ENCODE results near the gene PDE4B.
A peak's percentile ranks its signal among the peaks of the same experiment; 100 is the strongest.

PDE4B gene

DNA sequence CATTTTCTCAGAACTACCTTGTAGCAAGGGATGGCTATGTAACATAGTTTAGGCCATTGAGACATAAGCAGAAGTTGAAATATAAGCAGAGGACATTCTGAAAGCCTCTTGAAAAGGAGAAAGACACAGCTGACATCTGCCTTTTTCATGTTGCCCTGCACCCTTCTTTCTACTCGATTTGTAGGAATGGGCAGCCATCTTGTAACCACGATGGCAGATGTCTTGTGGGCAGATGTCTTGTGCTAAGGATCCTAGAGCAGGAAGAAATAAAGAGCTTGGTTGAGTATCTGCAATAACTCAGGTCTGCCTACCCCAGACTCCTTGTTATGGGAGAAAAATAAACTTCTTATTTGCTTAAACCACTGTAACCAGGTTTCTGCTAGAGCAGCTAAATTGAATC lies 351.0 kb downstream of the PDE4B start:
- DNase-seq: no peak

DNA sequence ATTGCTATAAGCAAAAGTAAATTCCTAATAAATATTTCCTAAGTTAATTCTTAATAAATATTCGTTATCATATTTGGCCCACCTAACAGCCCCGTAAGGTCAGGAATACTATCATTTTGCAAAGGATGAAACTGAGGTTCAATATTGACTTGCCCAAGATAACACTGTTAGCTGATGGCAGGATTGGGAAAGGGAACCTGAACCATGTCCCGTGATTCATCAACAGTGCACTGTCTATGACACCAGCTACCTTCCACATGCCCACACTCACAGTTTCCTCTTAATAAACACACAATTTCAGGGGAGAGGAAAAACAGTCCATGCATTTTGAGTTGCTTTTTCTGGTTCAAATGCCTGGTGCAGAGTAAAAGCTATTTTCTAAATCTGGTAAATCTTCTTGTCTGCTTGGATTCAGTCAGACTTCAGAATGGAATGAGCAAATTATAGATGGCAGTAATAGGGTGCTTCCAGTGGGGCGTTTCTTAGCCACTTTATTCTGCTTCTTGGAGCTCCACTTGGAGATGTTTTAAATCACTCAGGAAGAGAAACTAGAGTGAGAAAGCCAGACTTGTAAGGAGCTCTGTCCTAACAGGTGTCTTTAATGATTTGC lies 354.6 kb downstream of the PDE4B start:
- no peak for DNase-seq

DNA sequence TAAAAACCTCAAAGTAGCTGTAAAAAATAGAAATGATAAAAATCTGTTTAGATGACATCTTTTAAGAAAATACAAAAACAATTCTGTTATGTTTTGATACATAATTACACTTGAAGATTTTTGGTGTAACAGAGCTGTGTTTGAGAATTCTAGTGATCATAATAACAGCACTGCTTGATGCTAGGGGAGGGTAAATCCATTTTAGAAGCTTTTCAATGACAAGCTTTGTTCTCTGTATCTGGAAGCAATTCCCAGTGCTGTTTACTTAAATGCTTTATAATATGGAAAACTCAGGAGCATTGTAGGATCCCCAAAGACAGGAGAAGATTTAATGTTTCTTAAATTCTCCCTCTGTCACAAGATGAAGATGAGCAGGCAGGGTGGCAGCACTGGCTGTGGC lies 359.3 kb downstream of the PDE4B start:
- DNase-seq: no peak

DNA sequence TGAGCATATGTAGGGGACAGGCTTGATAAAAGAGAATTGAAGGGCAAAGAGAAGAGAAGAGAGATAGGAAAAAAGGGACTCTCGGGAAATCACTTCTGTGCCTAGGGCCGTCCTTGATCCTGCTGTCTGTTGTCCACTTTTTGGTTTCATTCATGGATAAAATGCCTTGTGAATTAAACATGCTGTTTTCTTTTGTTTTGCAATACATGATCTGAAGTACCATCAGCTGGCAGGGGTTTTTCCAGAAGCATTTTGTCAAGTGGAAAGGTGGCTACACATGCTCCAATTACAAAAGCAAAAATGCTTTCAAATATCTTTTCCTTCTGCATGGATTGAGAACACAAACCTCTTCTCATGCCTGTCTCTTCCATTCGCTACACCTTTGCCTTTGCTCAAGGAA lies 361.7 kb downstream of the PDE4B start:
- no peak for DNase-seq

GRCh38 chr1:66156144-66156543 lies 363.4 kb downstream of the PDE4B start:
- DNase-seq: no peak

GRCh38 chr1:66159800-66160199 lies 367.1 kb downstream of the PDE4B start:
- no peak for DNase-seq

DNA sequence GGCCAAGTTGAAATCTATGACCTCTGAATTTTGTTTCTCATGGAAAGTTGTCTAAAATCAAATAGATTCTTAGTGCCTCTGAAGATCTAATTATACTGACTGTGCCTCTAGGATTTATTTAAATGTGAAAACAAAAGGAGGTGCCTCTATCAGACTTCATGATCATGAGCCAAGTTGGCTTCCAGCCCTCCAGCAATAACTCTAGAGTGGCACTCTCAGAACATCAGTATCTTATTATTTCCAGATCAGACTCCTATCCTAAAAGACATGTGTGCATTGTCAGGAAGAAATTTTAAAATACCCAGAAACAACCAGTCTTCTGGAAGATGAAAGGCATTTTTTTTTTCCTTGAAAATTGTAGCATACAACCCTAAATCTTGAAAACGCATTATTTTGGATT lies 368.0 kb downstream of the PDE4B start:
- no peak for DNase-seq

DNA sequence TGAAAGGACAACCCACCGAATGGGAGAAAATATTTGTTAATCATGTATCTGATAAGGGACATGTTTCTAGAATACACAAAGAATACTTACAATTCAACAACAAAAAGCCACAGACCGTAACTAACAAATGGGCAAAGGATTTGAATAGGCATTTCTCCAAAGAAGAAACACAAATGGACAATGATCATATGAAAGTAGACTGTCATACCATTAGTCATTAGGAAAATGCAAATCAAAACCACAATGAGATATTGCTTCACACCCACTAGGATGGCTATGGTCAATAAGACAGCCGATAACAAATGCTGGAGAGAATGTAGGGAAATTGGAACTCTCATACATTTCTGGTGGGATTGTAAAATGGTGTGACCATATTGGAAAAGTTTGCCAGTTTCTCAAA lies 374.1 kb downstream of the PDE4B start:
- no peak for DNase-seq

GRCh38 chr1:66167267-66167666 lies 374.6 kb downstream of the PDE4B start:
- DNase-seq: no peak

GRCh38 chr1:66168467-66168887 lies 375.8 kb downstream of the PDE4B start:
- DNase-seq: no peak

- DNase-seq: no peak
These were observed 376.4 kb downstream of the PDE4B start for GRCh38 chr1:66168948-66169671.

- DNase-seq: no peak
These were observed 379.6 kb downstream of the PDE4B start for GRCh38 chr1:66172272-66172671.

DNA sequence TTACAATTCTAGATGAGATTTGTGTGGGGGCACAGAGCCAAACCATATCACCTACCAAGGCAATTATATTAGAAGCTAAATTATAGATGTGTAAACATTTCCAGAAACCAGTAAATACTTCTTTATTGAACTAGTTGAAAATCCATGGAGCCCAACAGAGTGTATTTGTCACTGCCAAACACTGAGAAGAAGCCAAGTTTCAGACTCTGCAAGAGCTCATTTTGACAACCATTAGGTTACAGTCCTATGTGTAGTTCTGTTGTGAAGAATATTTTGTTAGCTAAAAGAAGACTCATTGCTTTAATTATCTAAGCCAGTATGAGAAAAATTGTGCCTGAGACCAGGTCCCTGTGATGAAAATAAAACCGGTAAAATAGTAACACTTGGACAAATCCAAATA lies 382.4 kb downstream of the PDE4B start:
- no peak for DNase-seq

DNA sequence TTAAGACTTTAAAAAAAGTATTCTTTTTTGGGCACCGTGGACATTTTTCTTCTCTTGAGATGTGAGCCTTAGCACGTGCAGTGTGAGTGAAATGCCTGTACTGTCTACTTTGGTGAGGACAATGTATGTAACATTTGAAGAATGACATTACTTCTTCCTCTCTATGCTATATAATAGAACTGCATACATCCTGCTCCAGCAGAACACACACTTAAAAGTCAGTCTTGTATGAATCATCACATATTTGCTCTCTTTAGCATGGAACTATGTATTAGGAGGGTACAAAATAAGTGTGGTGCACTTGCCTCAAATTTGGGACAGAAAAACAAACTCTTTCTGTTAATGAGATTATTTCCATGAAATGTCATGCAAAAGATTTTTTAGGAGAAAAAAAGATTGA lies 382.9 kb downstream of the PDE4B start:
- DNase-seq: no peak

GRCh38 chr1:66176012-66176715 lies 383.5 kb downstream of the PDE4B start:
- no peak for DNase-seq

- no peak for DNase-seq
These were observed 384.1 kb downstream of the PDE4B start for GRCh38 chr1:66176832-66177231.

- DNase-seq: no peak
These were observed 384.8 kb downstream of the PDE4B start for GRCh38 chr1:66177510-66177909.

DNA sequence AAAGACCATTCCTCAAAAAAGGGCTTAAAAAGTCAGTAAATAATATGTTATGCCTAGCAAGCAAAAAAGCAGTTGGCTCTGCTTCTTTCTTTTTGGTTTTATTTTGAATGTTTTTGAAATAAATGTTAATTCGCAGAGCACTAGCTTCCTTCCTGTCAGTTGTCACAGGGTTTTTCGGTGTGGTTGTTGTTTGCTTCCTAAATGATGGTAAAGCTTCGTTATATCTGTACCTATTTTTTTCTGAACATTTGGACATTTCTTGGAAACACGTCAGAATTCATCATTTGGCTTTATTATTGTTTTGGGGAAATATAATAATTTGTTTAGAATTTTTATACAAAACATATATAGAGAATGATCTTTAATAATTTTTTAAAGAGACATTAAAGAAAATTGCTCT lies 389.3 kb downstream of the PDE4B start:
- no peak for DNase-seq

- peak in 1 of 2 experiments; percentile 65 for DNase-seq
These were observed 390.0 kb downstream of the PDE4B start for GRCh38 chr1:66182551-66183178.

DNA sequence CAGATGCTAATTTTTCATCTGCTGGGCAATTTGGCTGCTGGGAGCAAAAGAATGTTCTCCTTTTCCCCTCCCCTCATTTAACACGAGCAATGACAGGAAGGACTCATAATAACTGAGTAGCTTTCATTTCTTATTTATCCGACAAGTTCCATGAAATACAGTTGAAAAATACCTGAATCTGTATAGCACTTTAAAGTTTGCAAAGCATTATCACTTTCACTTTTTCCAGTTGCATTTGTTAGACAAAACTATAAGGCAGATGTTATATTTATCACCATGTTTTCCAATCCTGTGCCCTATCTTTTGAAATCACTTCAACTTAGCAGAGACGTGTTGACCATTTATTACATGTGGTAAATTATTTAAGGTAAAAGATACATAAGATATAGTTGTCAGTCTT lies 390.7 kb downstream of the PDE4B start:
- no peak for DNase-seq

GRCh38 chr1:66197120-66197519 lies 404.4 kb downstream of the PDE4B start:
- DNase-seq: no peak

DNA sequence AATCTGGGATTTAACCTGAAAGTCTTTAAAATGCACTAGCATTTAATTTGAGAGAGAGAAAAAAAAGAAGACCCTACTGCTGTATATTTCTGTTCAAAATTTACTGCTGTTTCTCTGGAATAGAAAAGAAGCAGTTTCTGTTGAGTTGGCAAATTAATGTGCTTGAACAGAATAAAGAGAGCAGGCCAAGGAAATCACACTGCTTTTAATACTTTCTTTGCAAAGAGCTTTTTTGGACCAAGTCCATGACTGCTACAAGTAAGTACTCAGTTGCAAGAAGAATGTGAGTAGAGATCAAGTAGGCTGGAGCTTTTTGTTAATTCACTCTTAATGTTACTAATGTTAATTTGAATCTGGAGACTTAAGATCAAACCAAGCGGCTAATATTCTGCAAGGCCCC lies 405.1 kb downstream of the PDE4B start:
- DNase-seq: no peak

DNA sequence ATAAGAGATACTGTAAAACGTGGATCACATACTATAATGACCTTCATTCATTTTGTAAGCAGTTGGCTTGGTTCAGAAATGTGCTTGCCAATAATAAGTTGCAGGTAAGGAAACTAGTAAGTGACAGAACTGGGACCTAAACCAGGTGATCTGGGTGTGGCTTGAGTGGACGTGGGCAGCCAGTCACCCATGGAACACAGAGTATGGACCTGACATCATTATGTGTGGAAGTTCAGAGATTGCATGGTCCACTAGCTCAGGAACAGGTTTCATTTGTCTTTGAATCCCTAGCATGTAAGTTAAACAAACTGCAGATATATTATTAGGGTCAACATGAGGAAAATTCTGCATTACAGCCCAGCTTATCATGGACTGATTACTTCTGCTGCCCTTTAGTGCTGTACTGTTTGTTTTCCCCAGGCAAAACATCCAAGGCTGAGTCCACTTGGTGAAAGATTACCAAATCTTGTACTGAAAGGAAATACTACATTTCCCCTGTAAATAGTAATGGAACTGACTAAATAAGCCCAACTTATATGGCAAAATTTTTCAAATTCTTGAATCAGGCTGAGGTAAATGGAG lies 414.0 kb downstream of the PDE4B start:
- DNase-seq: no peak
